Uterus (tissue), 2 donors: Measurements from ENCODE around the gene GATB.

Source experiments
- POLR2A ChIP-seq, 2 donors: fragments of 450-650 bp; IDR thresholded peaks; one replicate each; pipeline ENCODE4 v1.6.1; 2016; ENCODE audit warnings: antibody characterized with exemption in 2 of 2, mild to moderate bottlenecking in 1 of 2, moderate library complexity in 1 of 2
- TF ChIP-seq, protein P1 (sequence below), 4 experiments: fragments of 200-600 bp in 2 of 4; fragments of 450-650 bp in 2 of 4; sonication (generic) in 2 of 4; IDR thresholded peaks; one replicate each; pipeline ENCODE4 v1.5.1; 2016 to 2019; ENCODE audit warnings: antibody characterized with exemption in 4 of 4, mild to moderate bottlenecking in 2 of 4, moderate library complexity in 1 of 4

DNA sequence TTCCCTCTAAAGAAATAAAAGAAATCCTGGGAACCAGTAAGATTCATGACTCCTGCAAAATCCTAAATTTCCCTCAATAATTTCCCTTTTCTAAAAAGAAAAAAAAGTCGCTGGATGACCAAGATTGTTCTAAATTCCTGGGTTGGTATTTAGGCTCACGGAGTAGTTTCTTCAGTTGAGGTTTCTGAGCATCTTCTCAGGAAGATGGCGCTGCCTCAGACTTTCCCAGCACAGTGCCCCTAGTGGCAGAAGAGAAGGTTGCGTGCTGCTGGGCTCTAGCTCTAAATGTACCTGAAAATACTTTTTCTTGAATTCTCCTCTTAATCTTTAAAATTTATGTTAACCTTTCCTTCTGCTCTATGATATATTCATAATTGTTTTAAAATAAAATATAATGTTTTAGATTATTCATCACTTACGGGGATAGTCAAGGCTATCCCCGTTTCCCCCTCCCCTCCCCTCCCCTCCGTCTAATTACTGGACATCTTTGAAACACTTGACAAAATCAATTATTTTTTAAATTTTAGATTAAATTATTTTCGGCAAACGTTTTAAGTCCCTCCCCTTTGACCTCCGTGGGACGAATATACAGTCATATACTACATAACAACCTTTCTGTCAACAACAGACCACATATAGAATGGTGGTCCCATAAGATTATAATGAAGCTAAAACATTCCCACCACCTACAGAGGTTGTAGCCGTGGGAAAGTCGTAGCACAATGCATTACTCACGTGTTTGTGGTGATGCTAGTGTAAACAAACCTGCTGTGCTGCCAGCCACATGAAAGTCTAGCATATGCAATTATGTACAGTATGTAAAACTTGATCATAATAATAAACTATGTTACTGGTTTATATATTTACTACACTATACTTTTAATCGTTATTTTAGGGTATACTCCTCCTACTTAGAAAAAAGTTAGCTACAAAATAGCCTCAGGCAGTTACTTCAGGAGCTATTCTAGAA, 41.0 kb upstream of the GATB start:
- TF ChIP-seq, protein P1, sequence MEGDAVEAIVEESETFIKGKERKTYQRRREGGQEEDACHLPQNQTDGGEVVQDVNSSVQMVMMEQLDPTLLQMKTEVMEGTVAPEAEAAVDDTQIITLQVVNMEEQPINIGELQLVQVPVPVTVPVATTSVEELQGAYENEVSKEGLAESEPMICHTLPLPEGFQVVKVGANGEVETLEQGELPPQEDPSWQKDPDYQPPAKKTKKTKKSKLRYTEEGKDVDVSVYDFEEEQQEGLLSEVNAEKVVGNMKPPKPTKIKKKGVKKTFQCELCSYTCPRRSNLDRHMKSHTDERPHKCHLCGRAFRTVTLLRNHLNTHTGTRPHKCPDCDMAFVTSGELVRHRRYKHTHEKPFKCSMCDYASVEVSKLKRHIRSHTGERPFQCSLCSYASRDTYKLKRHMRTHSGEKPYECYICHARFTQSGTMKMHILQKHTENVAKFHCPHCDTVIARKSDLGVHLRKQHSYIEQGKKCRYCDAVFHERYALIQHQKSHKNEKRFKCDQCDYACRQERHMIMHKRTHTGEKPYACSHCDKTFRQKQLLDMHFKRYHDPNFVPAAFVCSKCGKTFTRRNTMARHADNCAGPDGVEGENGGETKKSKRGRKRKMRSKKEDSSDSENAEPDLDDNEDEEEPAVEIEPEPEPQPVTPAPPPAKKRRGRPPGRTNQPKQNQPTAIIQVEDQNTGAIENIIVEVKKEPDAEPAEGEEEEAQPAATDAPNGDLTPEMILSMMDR (IDR thresholded peaks at IDR 0.05): peak in 3 of 4 experiments; percentile 23 to 60 (median 40)
- TF ChIP-seq POLR2A (IDR thresholded peaks at IDR 0.05): no peak
